ENCODE data around the gene FN3K.

FN3K gene

GRCh38 chr17:82736511-82737185 is 1.2 kb downstream of the FN3K start (continued):
- TF ChIP-seq ZNF518A (tag by site-specific recombination; conservative IDR thresholded peaks at IDR 0.05; ENCODE audit: low read depth) (no peak), BCL11A (tag by site-specific recombination; IDR thresholded peaks at IDR 0.05; ENCODE audit: low read depth) (no peak), ZNF366 (tag by site-specific recombination; conservative IDR thresholded peaks at IDR 0.05) (no peak), AEBP2 (tag by site-specific recombination; IDR thresholded peaks at IDR 0.05; ENCODE audit: borderline replicate concordance) (no peak), ZNF664 (tag by site-specific recombination; IDR thresholded peaks at IDR 0.05) (no peak)

GRCh38 chr17:82737967-82738877 is 2.8 kb downstream of the FN3K start:
- CTCF ChIA-PET = interaction anchor here (0.7 kb wide), 1 partner anchor 300 kb away, joined by 5 read pairs; no protein-coding TSS in a partner anchor
- no peak overlapping the region for H3K4me3 ChIP-seq (ENCODE audit: low read depth, low read length)
- POLR2A ChIA-PET = interaction anchor here (0.6 to 0.8 kb wide), 2 partner anchors 19 to 22 kb away, joined by 3 to 5 read pairs; partner anchors contain the start of gene FN3KRP

GRCh38 chr17:82740906-82741759 is 5.7 kb downstream of the FN3K start:
- no peak overlapping the region for H3K4me3 ChIP-seq (ENCODE audit: low read depth, low read length)
- no peaks in the 10 kb centered on the region for H3K9me3 ChIP-seq (ENCODE audit: control insufficient read depth, insufficient read depth, low read depth, low read length)
- no peak overlapping the region for H3K27ac ChIP-seq (ENCODE audit: extremely low read depth, low read depth, low read length)
- POLR2A ChIA-PET = interaction anchor here (0.6 kb wide), 1 partner anchor 1334 kb away, joined by 3 read pairs; no protein-coding TSS in a partner anchor
- TF ChIP-seq TRIM28 (IDR thresholded peaks at IDR 0.05; ENCODE audit: borderline replicate concordance, low read length) = peak; percentile 54; the same call in 1 of the 2 replicates
- TF ChIP-seq SETDB1 (IDR thresholded peaks at IDR 0.05; ENCODE audit: insufficient read length, low read length) = peak; percentile 82
- no peak for TF ChIP-seq ZBTB26 (tag by site-specific recombination; optimal IDR thresholded peaks at IDR 0.05)
- TF ChIP-seq ZNF791 (tag by site-specific recombination; IDR thresholded peaks at IDR 0.05) = no peak
- no peak for TF ChIP-seq YY2 (tag by site-specific recombination; IDR thresholded peaks at IDR 0.05)
- TF ChIP-seq ZNF561 (tag by site-specific recombination; IDR thresholded peaks at IDR 0.05; ENCODE audit: borderline replicate concordance) = no peak
- no peaks in the 10 kb centered on the region for H3K4me1 ChIP-seq (ENCODE audit: control insufficient read depth, insufficient read depth, low read length)
- peaks cover 13 to 36% of the 10 kb centered on the region in 2 experiments for H3K36me3 ChIP-seq (ENCODE audit: control insufficient read depth in 2 of 2, insufficient read depth in 1 of 2, low read length in 2 of 2)
- CTCF ChIA-PET = interaction anchor here (0.6 to 0.7 kb wide), 2 partner anchors 12 to 144 kb away, joined by 3 to 4 read pairs; no protein-coding TSS in a partner anchor

More at GRCh38 chr17:82737967-82738877, 2.8 kb downstream of the FN3K start:
- no peak overlapping the region for H3K27ac ChIP-seq (ENCODE audit: extremely low read depth, low read depth, low read length)
- H3K4me1 ChIP-seq (ENCODE audit: control insufficient read depth, insufficient read depth, low read length) = no peaks in the 10 kb centered on the region
- TF ChIP-seq ZNF138 (tag by site-specific recombination; IDR thresholded peaks at IDR 0.05; ENCODE audit: borderline replicate concordance) = no peak
- TF ChIP-seq EGR2 (tag by site-specific recombination; IDR thresholded peaks at IDR 0.05; ENCODE audit: low read depth) = peak; percentile 31; the same call in 1 of the 2 replicates
- TF ChIP-seq ZFHX2 (tag by site-specific recombination; conservative IDR thresholded peaks at IDR 0.05) = peak; percentile 34; the same call in 1 of the 2 replicates
- peaks cover 13 to 40% of the 10 kb centered on the region in 2 experiments for H3K36me3 ChIP-seq (ENCODE audit: control insufficient read depth in 2 of 2, insufficient read depth in 1 of 2, low read length in 2 of 2)
- no peaks in the 10 kb centered on the region for H3K9me3 ChIP-seq (ENCODE audit: control insufficient read depth, insufficient read depth, low read depth, low read length)

All from HEK293 (cell line).